ENCODE data around the gene SLC25A20. TPM values are rescaled to one million over a fixed set of nuclear protein-coding genes. Genes with fewer than 3 reads are reported as not detected.
"Not testable (repeated sequence)": the region's sequence is repeated elsewhere in the genome, so short reads cannot be mapped to it uniquely, and the experiment has no call there.

Gene SLC25A20
- total RNA-seq, 4 donors from 2014 or later = 29.7 to 138 (median 68.9) TPM

DNA sequence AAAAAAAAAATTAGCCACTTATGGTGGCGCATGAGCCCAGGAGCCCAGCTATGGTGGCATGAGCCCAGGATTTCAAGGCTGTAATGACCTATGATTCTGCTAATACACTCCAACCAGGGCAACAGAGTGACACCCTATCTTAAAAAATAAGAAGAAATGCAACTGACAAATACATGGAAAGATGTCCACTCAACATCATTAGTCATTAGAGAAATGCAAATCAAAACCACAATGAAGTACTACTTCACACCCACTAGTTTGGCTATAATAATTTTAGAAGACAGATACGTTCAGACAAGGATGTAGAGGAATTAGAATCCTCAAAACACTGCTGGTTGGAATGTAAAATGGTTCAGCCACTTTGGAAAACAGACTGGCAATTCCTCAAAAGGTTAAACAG lies 61.5 kb downstream of the SLC25A20 start:
- no peaks in the 10 kb centered on the region for H3K27me3 ChIP-seq
- no peaks in the 10 kb centered on the region for H3K9me3 ChIP-seq
- no peak for TF ChIP-seq POLR2A (IDR thresholded peaks at IDR 0.05)
- TF ChIP-seq, protein P1, sequence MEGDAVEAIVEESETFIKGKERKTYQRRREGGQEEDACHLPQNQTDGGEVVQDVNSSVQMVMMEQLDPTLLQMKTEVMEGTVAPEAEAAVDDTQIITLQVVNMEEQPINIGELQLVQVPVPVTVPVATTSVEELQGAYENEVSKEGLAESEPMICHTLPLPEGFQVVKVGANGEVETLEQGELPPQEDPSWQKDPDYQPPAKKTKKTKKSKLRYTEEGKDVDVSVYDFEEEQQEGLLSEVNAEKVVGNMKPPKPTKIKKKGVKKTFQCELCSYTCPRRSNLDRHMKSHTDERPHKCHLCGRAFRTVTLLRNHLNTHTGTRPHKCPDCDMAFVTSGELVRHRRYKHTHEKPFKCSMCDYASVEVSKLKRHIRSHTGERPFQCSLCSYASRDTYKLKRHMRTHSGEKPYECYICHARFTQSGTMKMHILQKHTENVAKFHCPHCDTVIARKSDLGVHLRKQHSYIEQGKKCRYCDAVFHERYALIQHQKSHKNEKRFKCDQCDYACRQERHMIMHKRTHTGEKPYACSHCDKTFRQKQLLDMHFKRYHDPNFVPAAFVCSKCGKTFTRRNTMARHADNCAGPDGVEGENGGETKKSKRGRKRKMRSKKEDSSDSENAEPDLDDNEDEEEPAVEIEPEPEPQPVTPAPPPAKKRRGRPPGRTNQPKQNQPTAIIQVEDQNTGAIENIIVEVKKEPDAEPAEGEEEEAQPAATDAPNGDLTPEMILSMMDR (IDR thresholded peaks at IDR 0.05) = no peak
- H3K27ac ChIP-seq = no peak overlapping the region
- H3K4me1 ChIP-seq = no peaks in the 10 kb centered on the region
- DNase-seq = no peak
- H3K36me3 ChIP-seq = no peaks in the 10 kb centered on the region
- no peak overlapping the region for H3K4me3 ChIP-seq

DNA sequence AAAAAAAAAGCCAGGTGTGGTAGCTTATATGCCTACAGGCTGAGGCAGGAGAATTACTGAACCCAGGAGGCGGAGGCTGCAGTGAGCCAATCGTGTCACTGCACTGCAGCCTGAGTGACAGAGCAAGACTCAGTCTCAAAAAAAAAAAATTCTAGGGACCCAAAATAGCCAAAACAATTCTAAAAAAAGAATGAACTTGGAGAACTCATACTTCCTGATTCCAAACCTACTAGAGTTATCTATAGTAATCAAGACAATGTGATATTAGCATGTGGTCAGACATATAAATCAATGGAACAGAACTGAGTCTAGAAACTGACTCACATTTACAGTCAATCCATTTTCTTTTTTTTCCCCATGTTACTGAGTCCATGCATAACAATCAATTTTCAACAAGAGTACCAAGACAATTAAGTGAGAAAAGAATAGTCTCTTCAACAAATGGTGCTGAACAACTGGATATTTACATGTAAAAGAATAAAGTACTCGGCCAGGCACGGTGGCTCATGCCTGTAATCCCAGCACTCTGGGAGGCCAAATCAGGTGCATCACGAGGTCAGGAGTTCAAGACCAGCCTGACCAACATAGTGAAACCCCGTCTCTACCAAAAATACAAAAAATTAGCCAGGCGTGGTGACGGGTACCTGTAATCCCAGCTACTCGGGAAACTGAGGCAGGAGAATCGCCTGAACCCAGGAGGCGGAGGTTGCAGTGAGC lies 62.9 kb downstream of the SLC25A20 start:
- Histone ChIP-seq H3K4me1 (no peaks in the 10 kb centered on the region), H3K9me3 (no peaks in the 10 kb centered on the region), H3K27me3 (no peaks in the 10 kb centered on the region), H3K27ac (no peak overlapping the region), H3K4me3 (no peak overlapping the region), H3K36me3 (no peaks in the 10 kb centered on the region)
- no peak for DNase-seq
- TF ChIP-seq, protein P1 (IDR thresholded peaks at IDR 0.05) = no peak
- TF ChIP-seq POLR2A (IDR thresholded peaks at IDR 0.05) = no peak

DNA sequence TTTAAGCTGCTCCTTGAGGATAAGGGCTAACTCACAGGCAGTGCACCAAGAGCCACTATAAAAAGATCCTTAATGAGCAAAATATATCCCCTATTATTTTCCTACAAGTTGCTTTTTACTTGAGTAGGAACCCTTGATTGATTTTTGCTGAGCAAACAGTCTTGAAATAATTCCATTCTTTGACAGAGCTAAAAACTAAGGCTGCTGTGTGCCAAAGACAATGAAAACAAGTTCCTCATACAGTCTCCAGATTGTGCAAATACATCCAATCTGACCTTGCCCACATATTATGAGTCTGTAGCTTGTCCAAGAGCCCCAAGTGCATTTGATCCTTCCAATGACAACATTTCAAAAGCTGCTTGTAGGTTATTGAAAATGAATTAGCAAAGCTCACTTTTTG lies 66.0 kb downstream of the SLC25A20 start:
- Histone ChIP-seq H3K27ac (no peak overlapping the region), H3K27me3 (no peaks in the 10 kb centered on the region), H3K9me3 (no peaks in the 10 kb centered on the region), H3K36me3 (no peaks in the 10 kb centered on the region), H3K4me3 (no peak overlapping the region), H3K4me1 (no peaks in the 10 kb centered on the region)
- no peak for DNase-seq
- TF ChIP-seq, protein P1 (IDR thresholded peaks at IDR 0.05) = no peak
- no peak for TF ChIP-seq POLR2A (IDR thresholded peaks at IDR 0.05)

DNA sequence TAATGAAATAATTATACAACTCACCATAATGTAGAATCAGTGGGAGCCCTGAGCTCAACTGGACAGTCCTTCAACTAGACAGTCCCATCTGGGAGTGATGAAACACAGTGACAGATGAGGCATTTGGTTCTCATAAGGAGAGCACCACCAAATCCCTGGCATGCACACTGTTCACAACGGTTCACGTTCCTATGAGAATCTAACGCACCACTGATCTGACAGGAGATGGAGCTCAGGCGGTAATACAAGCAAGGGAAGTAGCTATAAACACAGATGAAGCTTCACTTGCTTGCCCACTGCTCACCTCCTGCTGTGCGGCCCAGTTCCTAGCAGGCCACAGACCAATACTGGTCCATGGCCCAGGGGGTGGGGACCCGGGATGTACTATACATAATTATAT lies 68.0 kb downstream of the SLC25A20 start:
- Histone ChIP-seq H3K27ac (no peak overlapping the region), H3K36me3 (no peaks in the 10 kb centered on the region), H3K4me3 (no peak overlapping the region), H3K4me1 (no peaks in the 10 kb centered on the region), H3K27me3 (no peaks in the 10 kb centered on the region), H3K9me3 (no peaks in the 10 kb centered on the region)
- TF ChIP-seq, protein P1 (IDR thresholded peaks at IDR 0.05) = no peak
- TF ChIP-seq POLR2A (IDR thresholded peaks at IDR 0.05) = no peak
- no peak for DNase-seq

DNA sequence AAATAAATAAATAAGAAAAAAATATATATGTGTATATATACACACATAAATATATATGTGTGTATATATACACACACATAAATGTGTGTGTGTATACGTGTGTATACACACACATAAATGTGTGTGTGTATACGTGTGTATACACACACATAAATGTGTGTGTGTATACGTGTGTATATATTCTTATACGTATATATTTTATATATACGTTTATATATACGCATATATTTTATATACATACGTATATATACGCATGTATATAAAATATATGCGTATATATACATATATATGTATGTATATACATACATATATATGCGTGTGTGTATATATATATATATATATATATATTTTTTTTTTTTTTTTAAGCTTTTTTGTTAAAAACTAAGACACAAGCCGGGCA lies 69.2 kb downstream of the SLC25A20 start:
- not testable (repeated sequence) for H3K27me3 ChIP-seq

GRCh38 chr3:48827874-48828273 lies 70.8 kb downstream of the SLC25A20 start:
- H3K27ac ChIP-seq, H3K36me3 ChIP-seq, H3K4me3 ChIP-seq, H3K9me3 ChIP-seq, H3K4me1 ChIP-seq, DNase-seq, H3K27me3 ChIP-seq: not testable (repeated sequence)

More for the DNA sequence above, 69.2 kb downstream of the SLC25A20 start:
- not testable (repeated sequence) for H3K4me1 ChIP-seq, DNase-seq, H3K9me3 ChIP-seq, H3K27ac ChIP-seq, H3K36me3 ChIP-seq, H3K4me3 ChIP-seq

DNA sequence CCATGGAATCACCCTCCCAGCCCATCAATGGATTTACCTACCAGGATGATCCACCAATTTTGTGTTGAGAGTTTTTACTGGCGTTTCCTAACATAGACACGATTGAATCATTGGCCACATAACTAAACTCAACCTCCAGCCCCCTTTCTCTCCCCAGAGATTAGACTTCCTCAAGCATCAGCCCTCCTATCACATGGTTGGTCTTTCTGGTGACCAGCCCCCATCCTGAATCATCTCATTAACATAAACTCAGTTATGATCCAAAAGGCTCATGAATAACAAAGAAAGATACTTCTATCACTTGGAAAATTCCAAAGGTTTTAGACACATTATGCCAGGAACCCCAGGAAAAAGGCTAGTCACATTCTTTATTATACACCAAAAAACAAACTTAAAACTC lies 72.2 kb downstream of the SLC25A20 start:
- H3K9me3 ChIP-seq = no peaks in the 10 kb centered on the region
- H3K4me3 ChIP-seq = no peak overlapping the region
- no peaks in the 10 kb centered on the region for H3K4me1 ChIP-seq
- no peak overlapping the region for H3K27ac ChIP-seq
- DNase-seq = no peak
- TF ChIP-seq, protein P1 (IDR thresholded peaks at IDR 0.05) = no peak
- TF ChIP-seq POLR2A (IDR thresholded peaks at IDR 0.05) = no peak
- H3K27me3 ChIP-seq = no peaks in the 10 kb centered on the region
- no peaks in the 10 kb centered on the region for H3K36me3 ChIP-seq

All from Peyer's patch (tissue), 4 donors.